HCT116 (cell line): ENCODE results near the gene ORMDL3. TPM values are rescaled to one million over a fixed set of nuclear protein-coding genes. Genes with fewer than 3 reads are reported as not detected.

Experiments used
- ATAC-seq: fragments of 200-7000 bp; cut with Tn5 transposase; 2 replicates; pipeline ENCODE4 v1.9.1; 2020; ENCODE audit warnings: mild to moderate bottlenecking, moderate library complexity
- BruUV-seq: library from RNA; stranded (reverse); fragments of 400-500 nt; replicated peaks from 2 replicates; lab custom pipeline; 2021; lab: Mats Ljungman, UMichigan
- CTCF ChIA-PET: fragments of 300-600 bp; sonication (Branson Sonifier 250); formaldehyde crosslinking; loops from one replicate; lab custom pipeline; 2021; ENCODE audit warnings: antibody characterized with exemption; lab: Charles Lee
- POLR2A ChIA-PET: fragments of 300-600, 350-600 bp; sonication (Branson Sonifier 250); formaldehyde crosslinking; loops from one replicate; lab custom pipeline; 2021; ENCODE audit warnings: antibody characterized with exemption; lab: Charles Lee
- RAD21 ChIA-PET, 2 experiments: fragments of 300-600 bp; sonication (Branson Sonifier 250); formaldehyde crosslinking; loops; one replicate each; lab custom pipeline; 2023; ENCODE audit warnings: low total read pairs in 2 of 2; ENCODE audit not compliant: uncharacterized antibody in 2 of 2, unreplicated experiment in 2 of 2, low non-redundant PET in 1 of 2; lab: Charles Lee
- DNase-seq: peaks from one replicate; pipeline ENCODE4 v3.0.0-alpha.2; 2010; ENCODE audit warnings: low read depth, low spot score
- H2AFZ ChIP-seq: fragments of 200-600 bp; shearing (Covaris generic), sonication (generic); 2 replicates; pipeline ENCODE4 v1.6.1; 2017; ENCODE audit warnings: low read depth, mixed run types, mixed read lengths, antibody characterized with exemption, low read length; ENCODE audit not compliant: poor library complexity, severe bottlenecking
- H3K27ac ChIP-seq: 2 replicates; pipeline ENCODE4 v1.5.1; 2012; ENCODE audit warnings: low read depth, low read length
- H3K27me3 ChIP-seq: fragments of 200-600 bp; sonication (generic); 2 replicates; pipeline ENCODE4 v1.6.1; 2016; ENCODE audit warnings: mixed run types, low read length, mixed read lengths; ENCODE audit not compliant: insufficient read depth
- H3K36me3 ChIP-seq, 2 experiments: fragments of 200-500 bp in 1 of 2; fragments of 200-600 bp in 1 of 2; sonication (Bioruptor generic) in 1 of 2; sonication (generic) in 1 of 2; 2 replicates each; pipeline versions ENCODE4 v1.5.1 to v1.6.1; 2014 to 2016; ENCODE audit warnings: low read length in 2 of 2, inconsistent platforms in 1 of 2, mixed read lengths in 1 of 2, mixed run types in 1 of 2; ENCODE audit not compliant: insufficient read depth in 2 of 2, control insufficient read depth in 1 of 2
- H3K4me1 ChIP-seq, 2 experiments: fragments of 200-600 bp in 1 of 2; sonication (generic) in 1 of 2; 2 replicates each; pipeline versions ENCODE4 v1.5.1 to v1.6.1; 2012 to 2017; ENCODE audit warnings: low read length in 2 of 2, inconsistent platforms in 1 of 2, mild to moderate bottlenecking in 1 of 2, mixed read lengths in 1 of 2, mixed run types in 1 of 2, moderate library complexity in 1 of 2; ENCODE audit not compliant: insufficient read depth in 2 of 2, control insufficient read depth in 1 of 2
- H3K4me2 ChIP-seq: fragments of 200-600 bp; sonication (generic); 2 replicates; pipeline ENCODE4 v1.6.1; 2017; ENCODE audit warnings: mixed run types, low read length, mixed read lengths
- H3K4me3 ChIP-seq, 2 experiments: fragments of 200-600 bp in 1 of 2; sonication (generic) in 1 of 2; replicated peaks in 1 of 2; 2 replicates each; pipeline ENCODE4 v1.5.1; 2011 to 2016; ENCODE audit warnings: low read length in 2 of 2, control low read depth in 1 of 2, low read depth in 1 of 2, mild to moderate bottlenecking in 1 of 2, mixed read lengths in 1 of 2, mixed run types in 1 of 2
- H3K79me2 ChIP-seq: fragments of 200-600 bp; sonication (generic); 2 replicates; pipeline ENCODE4 v1.6.1; 2017; ENCODE audit warnings: mild to moderate bottlenecking, mixed run types, low read length, moderate library complexity, mixed read lengths; ENCODE audit not compliant: insufficient read depth
- H3K9ac ChIP-seq: fragments of 200-600 bp; sonication (generic); 2 replicates; pipeline ENCODE4 v1.6.1; 2016; ENCODE audit warnings: low read length, mixed read lengths
- H3K9me2 ChIP-seq: fragments of 200-600 bp; sonication (generic), shearing (Covaris generic); 2 replicates; pipeline ENCODE4 v1.6.1; 2017; ENCODE audit warnings: mixed run types, mild to moderate bottlenecking, moderate library complexity; ENCODE audit not compliant: insufficient read depth
- H3K9me3 ChIP-seq, 2 experiments: fragments of 200-500 bp in 1 of 2; fragments of 200-600 bp in 1 of 2; sonication (Bioruptor generic) in 1 of 2; sonication (generic) in 1 of 2; 2 replicates each; pipeline ENCODE4 v1.6.1; 2014 to 2017; ENCODE audit warnings: low read length in 2 of 2, mixed read lengths in 2 of 2, inconsistent platforms in 1 of 2, low read depth in 1 of 2, mild to moderate bottlenecking in 1 of 2, mixed run types in 1 of 2, moderate library complexity in 1 of 2; ENCODE audit not compliant: control insufficient read depth in 1 of 2, insufficient read depth in 1 of 2
- H4K20me1 ChIP-seq: fragments of 200-600 bp; sonication (generic), shearing (Covaris generic); 2 replicates; pipeline ENCODE4 v1.6.1; 2017; ENCODE audit warnings: mixed run types, mild to moderate bottlenecking, moderate library complexity; ENCODE audit not compliant: insufficient read depth
- ATF3 ChIP-seq: IDR thresholded peaks from 2 replicates; pipeline ENCODE4 v1.6.1; 2012
- CBX3 ChIP-seq: IDR thresholded peaks from 2 replicates; pipeline ENCODE4 v1.6.1; 2012; ENCODE audit warnings: low read depth
- CEBPB ChIP-seq: IDR thresholded peaks from 2 replicates; pipeline ENCODE4 v1.6.1; 2012; ENCODE audit warnings: low read depth
- EGR1 ChIP-seq: IDR thresholded peaks from 2 replicates; pipeline ENCODE4 v1.6.1; 2012; ENCODE audit warnings: low read depth
- ELF1 ChIP-seq: IDR thresholded peaks from 2 replicates; pipeline ENCODE4 v1.6.1; 2012; ENCODE audit warnings: low read depth, borderline replicate concordance
- EZH2 ChIP-seq: fragments of 200-600 bp; sonication (generic); IDR thresholded peaks from 2 replicates; pipeline ENCODE4 v1.6.1; 2017; ENCODE audit warnings: antibody characterized with exemption, mixed run types
- EZH2phosphoT487 ChIP-seq: fragments of 200-600 bp; IDR thresholded peaks from 2 replicates; pipeline ENCODE4 v1.6.1; 2018; ENCODE audit warnings: antibody characterized with exemption, borderline replicate concordance
- FOSL1 ChIP-seq: IDR thresholded peaks from 2 replicates; pipeline ENCODE4 v1.6.1; 2012; ENCODE audit warnings: low read depth
- JUND ChIP-seq: IDR thresholded peaks from 2 replicates; pipeline ENCODE4 v1.6.1; 2012
- MAX ChIP-seq: IDR thresholded peaks from 2 replicates; pipeline ENCODE4 v1.6.1; 2012
- SIN3A ChIP-seq: IDR thresholded peaks from 2 replicates; pipeline ENCODE4 v1.6.1; 2012; ENCODE audit warnings: low read depth
- SP1 ChIP-seq: IDR thresholded peaks from 2 replicates; pipeline ENCODE4 v1.6.1; 2012; ENCODE audit warnings: low read depth
- SRF ChIP-seq: IDR thresholded peaks from 2 replicates; pipeline ENCODE4 v1.6.1; 2012; ENCODE audit warnings: low read depth
- TCF7L2 ChIP-seq: IDR thresholded peaks from 2 replicates; pipeline ENCODE4 v1.7.0; 2011; ENCODE audit warnings: borderline replicate concordance, inconsistent platforms; ENCODE audit not compliant: insufficient read depth, insufficient read length; ENCODE audit errors: extremely low read depth
- YY1 ChIP-seq: IDR thresholded peaks from 2 replicates; pipeline ENCODE4 v1.6.1; 2011; ENCODE audit warnings: low read length, low read depth, moderate library complexity, mild to moderate bottlenecking; ENCODE audit not compliant: insufficient replicate concordance; ENCODE audit errors: extremely low read depth
- ZFX ChIP-seq: fragments of 450-650 bp; IDR thresholded peaks from 2 replicates; pipeline ENCODE4 v1.6.1; 2017
- ZNF274 ChIP-seq: fragments of 200-500 bp; sonication (Bioruptor generic); IDR thresholded peaks from 2 replicates; pipeline ENCODE4 v1.6.1; 2014; ENCODE audit warnings: mild to moderate bottlenecking, low read depth, low read length, inconsistent platforms
- intact Hi-C: fragments of 100-400 bp; cut with micrococcal nuclease; formaldehyde crosslinking; loops from 2 replicates; pipeline ENCODE4 v1.10.0; 2022
- total RNA-seq: library from RNA; stranded (reverse); gene quantifications from one replicate; pipeline ENCODE4 v1.2.1, GENCODE V29; 2021; ENCODE audit not compliant: unreplicated experiment
- TF ChIP-seq, protein P1 (sequence below): IDR thresholded peaks from 2 replicates; pipeline ENCODE4 v1.6.1; 2011; ENCODE audit warnings: mild to moderate bottlenecking, low read length, moderate library complexity; ENCODE audit not compliant: insufficient replicate concordance; ENCODE audit errors: extremely low read depth
- TF ChIP-seq, protein P2 (sequence below), 3 experiments: fragments of 200-600 bp in 1 of 3; sonication (generic) in 1 of 3; IDR thresholded peaks in 2 of 3; conservative IDR thresholded peaks in 1 of 3; 2 replicates each; pipeline ENCODE4 v1.5.1; 2012 to 2017; ENCODE audit warnings: low read depth in 2 of 3, low read length in 2 of 3, antibody characterized with exemption in 1 of 3, borderline replicate concordance in 1 of 3, control low read depth in 1 of 3, mild to moderate bottlenecking in 1 of 3, mixed read lengths in 1 of 3, mixed run types in 1 of 3, moderate library complexity in 1 of 3; ENCODE audit not compliant: insufficient read depth in 1 of 3
- TF ChIP-seq, protein P3 (sequence below): IDR thresholded peaks from 2 replicates; pipeline ENCODE4 v1.6.1; 2012; ENCODE audit warnings: low read depth

Gene ORMDL3
- total RNA-seq, 1 experiment from 2014 or later = 46.9 TPM

DNA sequence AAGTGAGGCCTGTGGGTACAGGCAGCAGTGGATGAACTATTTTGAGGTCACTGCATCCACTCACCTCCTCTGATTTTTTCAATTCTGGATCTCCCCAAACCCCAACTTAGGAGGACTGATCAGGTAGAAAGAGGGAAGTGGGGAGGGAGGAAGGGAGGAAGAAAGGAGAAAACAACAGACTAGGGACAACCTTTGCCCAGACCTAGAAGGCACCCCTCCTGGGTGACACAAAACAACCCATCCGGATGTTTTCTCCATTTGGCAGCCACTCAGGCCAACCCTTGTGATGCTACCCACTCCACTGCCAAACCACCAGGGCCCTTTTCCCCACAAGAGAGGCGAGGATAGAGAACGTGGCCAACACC lies 2.7 kb downstream of the ORMDL3 start:
- CTCF ChIA-PET = no interaction called here
- no peak for ATAC-seq
- BruUV-seq = no TSS peak

More for the DNA sequence above, 2.7 kb downstream of the ORMDL3 start:
- RAD21 ChIA-PET = no interaction called here
- H4K20me1 ChIP-seq = no peaks in the 10 kb centered on the region
- H3K79me2 ChIP-seq = peaks cover 24% of the 10 kb centered on the region; the same call in 1 of the 2 replicates
- H3K27me3 ChIP-seq = no peaks in the 10 kb centered on the region
- POLR2A ChIA-PET = no interaction called here
- H3K4me3 ChIP-seq = no peak overlapping the region
- peaks cover 13 to 29% of the 10 kb centered on the region in 2 experiments for H3K4me1 ChIP-seq
- no peak overlapping the region for H3K9ac ChIP-seq
- H3K9me2 ChIP-seq = no peaks in the 10 kb centered on the region
- H3K4me2 ChIP-seq = no peak overlapping the region
- peaks cover 5 to 31% of the 10 kb centered on the region in 2 experiments; a peak in 2 of 4 replicates for H3K36me3 ChIP-seq
- no peak overlapping the region for H3K27ac ChIP-seq
- no peak for DNase-seq
- intact Hi-C loops = no loop called here
- H2AFZ ChIP-seq = no peak overlapping the region
- no peaks in the 10 kb centered on the region for H3K9me3 ChIP-seq
- TF ChIP-seq SRF = no peak
- TF ChIP-seq, protein P1, sequence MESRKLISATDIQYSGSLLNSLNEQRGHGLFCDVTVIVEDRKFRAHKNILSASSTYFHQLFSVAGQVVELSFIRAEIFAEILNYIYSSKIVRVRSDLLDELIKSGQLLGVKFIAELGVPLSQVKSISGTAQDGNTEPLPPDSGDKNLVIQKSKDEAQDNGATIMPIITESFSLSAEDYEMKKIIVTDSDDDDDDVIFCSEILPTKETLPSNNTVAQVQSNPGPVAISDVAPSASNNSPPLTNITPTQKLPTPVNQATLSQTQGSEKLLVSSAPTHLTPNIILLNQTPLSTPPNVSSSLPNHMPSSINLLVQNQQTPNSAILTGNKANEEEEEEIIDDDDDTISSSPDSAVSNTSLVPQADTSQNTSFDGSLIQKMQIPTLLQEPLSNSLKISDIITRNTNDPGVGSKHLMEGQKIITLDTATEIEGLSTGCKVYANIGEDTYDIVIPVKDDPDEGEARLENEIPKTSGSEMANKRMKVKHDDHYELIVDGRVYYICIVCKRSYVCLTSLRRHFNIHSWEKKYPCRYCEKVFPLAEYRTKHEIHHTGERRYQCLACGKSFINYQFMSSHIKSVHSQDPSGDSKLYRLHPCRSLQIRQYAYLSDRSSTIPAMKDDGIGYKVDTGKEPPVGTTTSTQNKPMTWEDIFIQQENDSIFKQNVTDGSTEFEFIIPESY = no peak
- TF ChIP-seq ATF3 = no peak
- TF ChIP-seq CBX3 = no peak
- no peak for TF ChIP-seq ZNF274
- TF ChIP-seq SIN3A = no peak
- no peak for TF ChIP-seq ZFX
- TF ChIP-seq, protein P2, sequence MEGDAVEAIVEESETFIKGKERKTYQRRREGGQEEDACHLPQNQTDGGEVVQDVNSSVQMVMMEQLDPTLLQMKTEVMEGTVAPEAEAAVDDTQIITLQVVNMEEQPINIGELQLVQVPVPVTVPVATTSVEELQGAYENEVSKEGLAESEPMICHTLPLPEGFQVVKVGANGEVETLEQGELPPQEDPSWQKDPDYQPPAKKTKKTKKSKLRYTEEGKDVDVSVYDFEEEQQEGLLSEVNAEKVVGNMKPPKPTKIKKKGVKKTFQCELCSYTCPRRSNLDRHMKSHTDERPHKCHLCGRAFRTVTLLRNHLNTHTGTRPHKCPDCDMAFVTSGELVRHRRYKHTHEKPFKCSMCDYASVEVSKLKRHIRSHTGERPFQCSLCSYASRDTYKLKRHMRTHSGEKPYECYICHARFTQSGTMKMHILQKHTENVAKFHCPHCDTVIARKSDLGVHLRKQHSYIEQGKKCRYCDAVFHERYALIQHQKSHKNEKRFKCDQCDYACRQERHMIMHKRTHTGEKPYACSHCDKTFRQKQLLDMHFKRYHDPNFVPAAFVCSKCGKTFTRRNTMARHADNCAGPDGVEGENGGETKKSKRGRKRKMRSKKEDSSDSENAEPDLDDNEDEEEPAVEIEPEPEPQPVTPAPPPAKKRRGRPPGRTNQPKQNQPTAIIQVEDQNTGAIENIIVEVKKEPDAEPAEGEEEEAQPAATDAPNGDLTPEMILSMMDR (IDR thresholded peaks at IDR 0.05 in 2 of 3, conservative IDR thresholded peaks at IDR 0.05 in 1 of 3; ENCODE audit: borderline replicate concordance in 1 of 3, insufficient read depth in 1 of 3, low read depth in 2 of 3, low read length in 2 of 3) = no peak
- TF ChIP-seq EGR1 = no peak
- no peak for TF ChIP-seq CEBPB
- TF ChIP-seq YY1 = no peak
- no peak for TF ChIP-seq JUND
- TF ChIP-seq ELF1 = no peak
- no peak for TF ChIP-seq EZH2
- TF ChIP-seq, protein P3, sequence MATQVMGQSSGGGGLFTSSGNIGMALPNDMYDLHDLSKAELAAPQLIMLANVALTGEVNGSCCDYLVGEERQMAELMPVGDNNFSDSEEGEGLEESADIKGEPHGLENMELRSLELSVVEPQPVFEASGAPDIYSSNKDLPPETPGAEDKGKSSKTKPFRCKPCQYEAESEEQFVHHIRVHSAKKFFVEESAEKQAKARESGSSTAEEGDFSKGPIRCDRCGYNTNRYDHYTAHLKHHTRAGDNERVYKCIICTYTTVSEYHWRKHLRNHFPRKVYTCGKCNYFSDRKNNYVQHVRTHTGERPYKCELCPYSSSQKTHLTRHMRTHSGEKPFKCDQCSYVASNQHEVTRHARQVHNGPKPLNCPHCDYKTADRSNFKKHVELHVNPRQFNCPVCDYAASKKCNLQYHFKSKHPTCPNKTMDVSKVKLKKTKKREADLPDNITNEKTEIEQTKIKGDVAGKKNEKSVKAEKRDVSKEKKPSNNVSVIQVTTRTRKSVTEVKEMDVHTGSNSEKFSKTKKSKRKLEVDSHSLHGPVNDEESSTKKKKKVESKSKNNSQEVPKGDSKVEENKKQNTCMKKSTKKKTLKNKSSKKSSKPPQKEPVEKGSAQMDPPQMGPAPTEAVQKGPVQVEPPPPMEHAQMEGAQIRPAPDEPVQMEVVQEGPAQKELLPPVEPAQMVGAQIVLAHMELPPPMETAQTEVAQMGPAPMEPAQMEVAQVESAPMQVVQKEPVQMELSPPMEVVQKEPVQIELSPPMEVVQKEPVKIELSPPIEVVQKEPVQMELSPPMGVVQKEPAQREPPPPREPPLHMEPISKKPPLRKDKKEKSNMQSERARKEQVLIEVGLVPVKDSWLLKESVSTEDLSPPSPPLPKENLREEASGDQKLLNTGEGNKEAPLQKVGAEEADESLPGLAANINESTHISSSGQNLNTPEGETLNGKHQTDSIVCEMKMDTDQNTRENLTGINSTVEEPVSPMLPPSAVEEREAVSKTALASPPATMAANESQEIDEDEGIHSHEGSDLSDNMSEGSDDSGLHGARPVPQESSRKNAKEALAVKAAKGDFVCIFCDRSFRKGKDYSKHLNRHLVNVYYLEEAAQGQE = no peak
- no peak for TF ChIP-seq FOSL1
- TF ChIP-seq EZH2phosphoT487 = no peak
- no peak for TF ChIP-seq MAX
- no peak for TF ChIP-seq TCF7L2
- TF ChIP-seq SP1 = no peak
